Glutamatergic neuron (in vitro differentiated cells): Measurements from ENCODE around the gene SBNO1. TPM values are rescaled to one million over a fixed set of nuclear protein-coding genes. Genes with fewer than 3 reads are reported as not detected.

Experiments
- DNase-seq: peaks from one replicate; pipeline ENCODE4 v3.0.0; 2022
- H3K27ac Mint-ChIP-seq: one replicate; pipeline ENCODE4 v1.8.0; 2020; ENCODE audit warnings: mild to moderate bottlenecking, mixed read lengths, inconsistent platforms; ENCODE audit not compliant: unreplicated experiment
- H3K27me3 Mint-ChIP-seq: one replicate; pipeline ENCODE4 v1.8.0; 2020; ENCODE audit warnings: mild to moderate bottlenecking, moderate library complexity, mixed read lengths, inconsistent platforms; ENCODE audit not compliant: unreplicated experiment
- H3K36me3 Mint-ChIP-seq: one replicate; pipeline ENCODE4 v1.8.0; 2020; ENCODE audit warnings: mild to moderate bottlenecking, mixed read lengths, inconsistent platforms; ENCODE audit not compliant: unreplicated experiment
- H3K4me1 Mint-ChIP-seq: one replicate; pipeline ENCODE4 v1.8.0; 2020; ENCODE audit warnings: mild to moderate bottlenecking, low read depth, mixed read lengths, inconsistent platforms; ENCODE audit not compliant: unreplicated experiment
- H3K4me3 Mint-ChIP-seq: one replicate; pipeline ENCODE4 v1.8.0; 2020; ENCODE audit warnings: mild to moderate bottlenecking, mixed read lengths, inconsistent platforms; ENCODE audit not compliant: unreplicated experiment
- H3K9me3 Mint-ChIP-seq: one replicate; pipeline ENCODE4 v1.8.0; 2020; ENCODE audit warnings: mild to moderate bottlenecking, moderate library complexity, mixed read lengths, inconsistent platforms; ENCODE audit not compliant: unreplicated experiment
- CTCF ChIP-seq: fragments of 200-600 bp; sonication (generic); IDR thresholded peaks from one replicate; pipeline ENCODE4 v1.5.0; 2021; ENCODE audit not compliant: partially characterized antibody, unreplicated experiment
- total RNA-seq: library from RNA; stranded (reverse); fragmentation: NEBNext Ultra II Directional; extraction: Animal tissue kit (Norgen Biotek cat#: 25700); gene quantifications from one replicate; pipeline ENCODE4 v1.2.1, GENCODE V29; 2021; ENCODE audit not compliant: unreplicated experiment

The SBNO1 gene
- total RNA-seq, 1 donor from 2014 or later = 50.9 TPM

GRCh38 chr12:123337070-123337469 lies 27.6 kb downstream of the SBNO1 start:
- Mint-ChIP-seq H3K9me3 (no peaks in the 10 kb centered on the region), H3K27ac (no peak overlapping the region), H3K4me1 (no peaks in the 10 kb centered on the region), H3K27me3 (no peaks in the 10 kb centered on the region), H3K4me3 (no peak overlapping the region), H3K36me3 (no peaks in the 10 kb centered on the region)
- no peak for DNase-seq
- no peak for TF ChIP-seq CTCF

DNA sequence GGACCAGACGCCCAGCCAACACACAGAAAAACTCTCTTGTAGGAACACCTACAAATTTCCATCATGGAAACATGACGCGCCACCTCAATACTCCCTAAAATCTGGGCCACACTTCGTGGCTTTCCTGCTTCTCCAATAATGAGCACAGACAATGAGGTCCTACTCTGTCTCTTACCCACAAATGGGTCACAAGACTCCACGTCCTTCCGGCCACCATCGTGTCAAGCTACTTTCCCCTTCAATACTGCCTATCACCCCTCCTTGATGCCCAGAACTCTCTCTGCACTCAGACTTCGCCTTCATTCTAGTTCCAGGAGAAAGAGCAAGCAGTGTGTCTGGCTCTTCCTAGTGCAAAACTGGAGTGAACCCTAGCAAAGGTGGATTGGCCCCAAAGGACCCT lies 28.1 kb downstream of the SBNO1 start:
- Mint-ChIP-seq H3K27me3 (no peaks in the 10 kb centered on the region), H3K27ac (no peak overlapping the region), H3K36me3 (no peaks in the 10 kb centered on the region), H3K4me3 (no peak overlapping the region), H3K9me3 (no peaks in the 10 kb centered on the region), H3K4me1 (no peaks in the 10 kb centered on the region)
- no peak for TF ChIP-seq CTCF
- no peak for DNase-seq

DNA sequence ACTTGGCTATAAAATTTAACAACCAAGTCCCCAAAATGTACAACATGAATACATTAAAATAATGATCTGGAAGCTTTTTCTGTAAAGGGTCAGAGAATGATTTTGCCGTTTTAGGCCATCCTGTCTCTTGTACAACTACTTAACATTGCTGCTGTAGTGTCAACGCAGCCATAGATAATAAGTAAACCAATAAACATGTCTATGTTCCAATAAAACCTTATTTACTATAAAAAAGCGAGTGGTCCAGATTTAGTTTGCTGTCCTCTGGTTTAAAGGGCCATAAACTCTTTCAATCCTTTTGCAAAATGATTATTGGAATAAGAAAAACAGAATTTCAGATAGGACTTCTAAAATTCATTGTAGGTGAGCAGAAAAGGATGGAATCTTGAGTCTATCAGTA lies 29.2 kb downstream of the SBNO1 start:
- H3K9me3 Mint-ChIP-seq = no peaks in the 10 kb centered on the region
- H3K4me1 Mint-ChIP-seq = no peaks in the 10 kb centered on the region
- no peaks in the 10 kb centered on the region for H3K27me3 Mint-ChIP-seq
- H3K27ac Mint-ChIP-seq = no peak overlapping the region
- no peaks in the 10 kb centered on the region for H3K36me3 Mint-ChIP-seq
- no peak overlapping the region for H3K4me3 Mint-ChIP-seq
- no peak for TF ChIP-seq CTCF
- DNase-seq = no peak

- H3K27ac Mint-ChIP-seq = no peak overlapping the region
- DNase-seq = no peak
- TF ChIP-seq CTCF = no peak
- no peaks in the 10 kb centered on the region for H3K4me1 Mint-ChIP-seq
- H3K27me3 Mint-ChIP-seq = no peaks in the 10 kb centered on the region
- no peaks in the 10 kb centered on the region for H3K9me3 Mint-ChIP-seq
- H3K4me3 Mint-ChIP-seq = no peak overlapping the region
- H3K36me3 Mint-ChIP-seq = no peaks in the 10 kb centered on the region
These were observed 34.8 kb downstream of the SBNO1 start for GRCh38 chr12:123329799-123330198.

- Mint-ChIP-seq H3K4me1 (no peaks in the 10 kb centered on the region), H3K27ac (no peak overlapping the region), H3K4me3 (no peak overlapping the region), H3K27me3 (no peaks in the 10 kb centered on the region), H3K9me3 (peaks cover 3% of the 10 kb centered on the region), H3K36me3 (no peaks in the 10 kb centered on the region)
- no peak for DNase-seq
- no peak for TF ChIP-seq CTCF
These were observed 44.8 kb downstream of the SBNO1 start for GRCh38 chr12:123319826-123320225.
